HL-60 (cell line): Measurements from ENCODE around the gene NRXN2.

Experiments
- DNase-seq, 2 experiments: peaks; one replicate each; pipeline ENCODE4 v3.0.0-alpha.2; 2010 to 2020; ENCODE audit warnings: low read depth in 1 of 2, low spot score in 1 of 2
- H3K27ac ChIP-seq: fragments of 250-450 bp; sonication (Bioruptor Pico); replicated peaks from 2 replicates; pipeline ENCODE4 v1.5.1; 2020; ENCODE audit warnings: mild to moderate bottlenecking, moderate library complexity
- H3K27me3 ChIP-seq: fragments of 250-450 bp; sonication (Bioruptor Pico); 2 replicates; pipeline ENCODE4 v1.5.1; 2021; ENCODE audit warnings: mild to moderate bottlenecking, moderate library complexity; ENCODE audit not compliant: insufficient read depth, poor library complexity, severe bottlenecking
- H3K4me3 ChIP-seq: replicated peaks from 2 replicates; pipeline ENCODE4 v1.5.1; 2011; ENCODE audit warnings: mild to moderate bottlenecking, control low read depth, low read length; ENCODE audit not compliant: insufficient read depth
- GABPA ChIP-seq: IDR thresholded peaks from 2 replicates; pipeline ENCODE4 v1.6.1; 2012; ENCODE audit warnings: low read depth
- POLR2AphosphoS5 ChIP-seq: IDR thresholded peaks from 2 replicates; pipeline ENCODE4 v1.6.1; 2012; ENCODE audit warnings: low read depth
- SPI1 ChIP-seq: IDR thresholded peaks from 2 replicates; pipeline ENCODE4 v1.6.1; 2012; ENCODE audit warnings: low read depth, mild to moderate bottlenecking, borderline replicate concordance
- TF ChIP-seq, protein P1 (sequence below): IDR thresholded peaks from one replicate; pipeline ENCODE4 v1.5.1; 2011; ENCODE audit warnings: low read length, control low read depth, inconsistent platforms; ENCODE audit not compliant: insufficient read depth
- TF ChIP-seq, protein P2 (sequence below): IDR thresholded peaks from 2 replicates; pipeline ENCODE4 v1.6.1; 2012; ENCODE audit warnings: low read depth; ENCODE audit not compliant: insufficient replicate concordance

Gene NRXN2

DNA sequence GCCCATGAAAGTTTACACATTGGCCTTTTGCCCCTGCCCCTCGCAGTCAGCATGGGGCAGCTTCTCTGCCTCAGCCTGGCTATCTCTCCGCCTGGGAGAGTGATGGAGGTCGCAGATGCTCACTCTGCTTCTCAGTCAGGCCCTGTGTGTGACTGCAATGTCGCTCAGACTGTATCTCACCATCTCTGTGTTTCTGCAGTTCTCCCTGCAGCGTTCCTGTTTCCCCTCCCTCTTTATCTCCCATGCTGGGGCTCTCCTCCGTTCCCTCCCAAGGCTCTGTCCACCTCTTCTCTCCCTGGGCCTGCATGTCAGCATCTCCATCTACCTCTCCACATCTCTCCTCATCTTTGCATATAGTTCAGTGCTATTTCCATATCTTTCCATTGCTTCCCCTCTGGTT, 93.9 kb downstream of the NRXN2 start:
- Histone ChIP-seq H3K4me3 (no peak overlapping the region), H3K27ac (no peak overlapping the region), H3K27me3 (no peaks in the 10 kb centered on the region)
- TF ChIP-seq, protein P1, sequence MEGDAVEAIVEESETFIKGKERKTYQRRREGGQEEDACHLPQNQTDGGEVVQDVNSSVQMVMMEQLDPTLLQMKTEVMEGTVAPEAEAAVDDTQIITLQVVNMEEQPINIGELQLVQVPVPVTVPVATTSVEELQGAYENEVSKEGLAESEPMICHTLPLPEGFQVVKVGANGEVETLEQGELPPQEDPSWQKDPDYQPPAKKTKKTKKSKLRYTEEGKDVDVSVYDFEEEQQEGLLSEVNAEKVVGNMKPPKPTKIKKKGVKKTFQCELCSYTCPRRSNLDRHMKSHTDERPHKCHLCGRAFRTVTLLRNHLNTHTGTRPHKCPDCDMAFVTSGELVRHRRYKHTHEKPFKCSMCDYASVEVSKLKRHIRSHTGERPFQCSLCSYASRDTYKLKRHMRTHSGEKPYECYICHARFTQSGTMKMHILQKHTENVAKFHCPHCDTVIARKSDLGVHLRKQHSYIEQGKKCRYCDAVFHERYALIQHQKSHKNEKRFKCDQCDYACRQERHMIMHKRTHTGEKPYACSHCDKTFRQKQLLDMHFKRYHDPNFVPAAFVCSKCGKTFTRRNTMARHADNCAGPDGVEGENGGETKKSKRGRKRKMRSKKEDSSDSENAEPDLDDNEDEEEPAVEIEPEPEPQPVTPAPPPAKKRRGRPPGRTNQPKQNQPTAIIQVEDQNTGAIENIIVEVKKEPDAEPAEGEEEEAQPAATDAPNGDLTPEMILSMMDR, result no peak
- TF ChIP-seq, protein P2, sequence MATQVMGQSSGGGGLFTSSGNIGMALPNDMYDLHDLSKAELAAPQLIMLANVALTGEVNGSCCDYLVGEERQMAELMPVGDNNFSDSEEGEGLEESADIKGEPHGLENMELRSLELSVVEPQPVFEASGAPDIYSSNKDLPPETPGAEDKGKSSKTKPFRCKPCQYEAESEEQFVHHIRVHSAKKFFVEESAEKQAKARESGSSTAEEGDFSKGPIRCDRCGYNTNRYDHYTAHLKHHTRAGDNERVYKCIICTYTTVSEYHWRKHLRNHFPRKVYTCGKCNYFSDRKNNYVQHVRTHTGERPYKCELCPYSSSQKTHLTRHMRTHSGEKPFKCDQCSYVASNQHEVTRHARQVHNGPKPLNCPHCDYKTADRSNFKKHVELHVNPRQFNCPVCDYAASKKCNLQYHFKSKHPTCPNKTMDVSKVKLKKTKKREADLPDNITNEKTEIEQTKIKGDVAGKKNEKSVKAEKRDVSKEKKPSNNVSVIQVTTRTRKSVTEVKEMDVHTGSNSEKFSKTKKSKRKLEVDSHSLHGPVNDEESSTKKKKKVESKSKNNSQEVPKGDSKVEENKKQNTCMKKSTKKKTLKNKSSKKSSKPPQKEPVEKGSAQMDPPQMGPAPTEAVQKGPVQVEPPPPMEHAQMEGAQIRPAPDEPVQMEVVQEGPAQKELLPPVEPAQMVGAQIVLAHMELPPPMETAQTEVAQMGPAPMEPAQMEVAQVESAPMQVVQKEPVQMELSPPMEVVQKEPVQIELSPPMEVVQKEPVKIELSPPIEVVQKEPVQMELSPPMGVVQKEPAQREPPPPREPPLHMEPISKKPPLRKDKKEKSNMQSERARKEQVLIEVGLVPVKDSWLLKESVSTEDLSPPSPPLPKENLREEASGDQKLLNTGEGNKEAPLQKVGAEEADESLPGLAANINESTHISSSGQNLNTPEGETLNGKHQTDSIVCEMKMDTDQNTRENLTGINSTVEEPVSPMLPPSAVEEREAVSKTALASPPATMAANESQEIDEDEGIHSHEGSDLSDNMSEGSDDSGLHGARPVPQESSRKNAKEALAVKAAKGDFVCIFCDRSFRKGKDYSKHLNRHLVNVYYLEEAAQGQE, result no peak
- no peak for TF ChIP-seq GABPA
- no peak for TF ChIP-seq SPI1
- TF ChIP-seq POLR2AphosphoS5, result no peak
- no peak for DNase-seq

DNA sequence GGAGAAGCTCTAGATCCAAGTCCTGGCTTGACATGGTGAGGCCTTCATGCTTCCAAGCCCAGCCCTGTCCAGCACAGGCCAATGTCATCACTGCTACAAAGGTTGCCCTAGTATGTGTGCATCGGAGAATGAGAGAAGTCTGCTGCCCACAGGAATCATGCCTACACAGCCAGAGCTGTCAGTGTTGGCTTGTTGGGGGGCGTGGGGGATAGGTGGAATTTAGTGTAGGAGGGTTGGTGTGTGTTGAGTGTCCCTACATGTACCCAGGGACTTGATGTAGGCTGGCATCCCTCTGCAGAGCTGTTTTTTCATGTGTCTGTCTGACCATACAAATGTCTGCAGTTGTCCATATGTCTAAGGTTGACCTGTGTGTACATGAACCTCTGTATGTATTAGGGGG, 94.4 kb downstream of the NRXN2 start:
- H3K27me3 ChIP-seq, result no peaks in the 10 kb centered on the region
- TF ChIP-seq, protein P2, result no peak
- no peak overlapping the region for H3K27ac ChIP-seq

DNA sequence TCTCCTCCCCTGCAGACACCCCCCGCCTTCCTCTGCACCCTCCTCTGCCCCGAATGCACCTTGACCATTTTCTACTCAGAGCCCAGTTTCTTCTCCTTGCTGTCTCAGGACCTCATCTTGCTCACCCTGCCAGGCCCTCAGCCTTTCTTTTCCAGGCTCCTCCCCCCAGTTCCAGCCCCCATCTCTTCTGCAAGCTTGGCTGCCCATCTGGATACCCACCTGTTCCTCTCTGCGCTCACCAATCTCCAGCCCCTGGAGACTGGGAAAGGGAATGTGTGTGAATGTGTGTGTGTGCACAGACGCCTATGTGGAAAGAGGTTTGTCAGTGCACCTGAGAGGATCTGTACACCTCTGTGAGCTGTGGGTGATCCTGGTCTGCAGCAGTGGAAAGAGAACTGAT, 95.6 kb downstream of the NRXN2 start:
- Histone ChIP-seq H3K27ac (no peak overlapping the region), H3K27me3 (no peaks in the 10 kb centered on the region), H3K4me3 (no peak overlapping the region)
- no peak for TF ChIP-seq POLR2AphosphoS5
- TF ChIP-seq SPI1, result no peak
- TF ChIP-seq, protein P1, result no peak
- DNase-seq, result no peak

More for the DNA sequence above, 94.4 kb downstream of the NRXN2 start:
- no peak overlapping the region for H3K4me3 ChIP-seq
- no peak for DNase-seq

DNA sequence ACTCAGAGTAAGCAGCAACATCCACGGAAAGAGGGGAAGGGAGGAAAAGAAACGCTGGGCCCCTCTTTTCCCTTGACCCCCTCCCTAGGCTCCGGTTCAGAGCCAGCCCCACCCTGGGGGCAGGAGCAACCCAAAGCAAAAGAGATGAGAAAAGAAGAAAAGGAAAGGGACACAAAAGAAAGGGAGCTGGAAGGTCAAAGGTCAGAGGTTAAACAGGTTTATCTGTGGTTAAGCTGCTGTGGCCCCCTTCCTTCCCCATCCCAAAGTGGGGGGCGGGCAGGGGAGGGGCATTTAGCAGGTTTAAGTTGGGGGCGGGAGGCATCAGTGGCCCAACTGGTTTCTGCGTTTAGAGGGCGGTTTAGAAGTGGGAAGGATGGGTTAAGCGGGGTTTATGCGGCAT, 96.4 kb downstream of the NRXN2 start:
- TF ChIP-seq, protein P1, result no peak
- TF ChIP-seq POLR2AphosphoS5, result no peak
- TF ChIP-seq, protein P2, result no peak
- TF ChIP-seq SPI1, result no peak
- Histone ChIP-seq H3K4me3 (no peak overlapping the region), H3K27me3 (no peaks in the 10 kb centered on the region), H3K27ac (no peak overlapping the region)
- no peak for DNase-seq
